Measurements from ENCODE around the gene TEC.

TEC gene

GRCh38 chr4:48270523-48270897 lies 872 bp upstream of the TEC start:
- in situ Hi-C loops (cut with MboI; ENCODE audit: low sequenced_read_pairs) = no loop called here

DNA sequence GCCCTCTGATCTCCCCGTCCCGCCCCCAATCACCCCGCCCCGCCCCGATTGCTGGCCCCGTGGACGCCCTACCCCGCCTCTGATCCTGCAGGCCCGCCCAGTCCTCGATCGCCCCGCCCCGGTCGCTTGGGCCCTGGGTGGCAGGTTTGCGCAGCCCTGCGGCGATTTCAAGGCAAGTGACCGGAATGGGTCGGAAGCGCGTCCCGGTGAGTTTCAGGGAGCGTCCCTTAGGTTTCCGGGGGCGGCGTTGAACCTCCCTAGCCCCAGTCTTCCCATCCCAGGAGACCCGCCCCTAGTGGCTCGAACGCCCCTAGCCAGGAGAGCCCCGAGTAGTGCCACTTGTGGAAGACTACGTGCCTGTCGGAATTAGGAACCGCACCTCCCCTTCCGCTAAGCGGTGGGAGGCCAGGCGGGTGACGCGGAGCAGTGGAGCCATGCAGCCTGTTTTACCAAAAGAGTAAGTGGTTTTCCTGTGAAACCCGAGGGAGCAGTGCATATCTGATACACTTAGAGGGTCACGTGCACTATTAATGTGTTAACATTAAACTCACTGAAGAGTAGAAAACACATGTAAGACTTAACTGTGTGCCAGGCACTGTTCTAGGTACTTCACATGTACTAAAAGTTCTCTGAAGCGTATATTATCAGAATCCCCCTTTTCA lies 354 bp upstream of the TEC start:
- in situ Hi-C loops (cut with MboI; ENCODE audit: low sequenced_read_pairs) = no loop called here

- in situ Hi-C loops (cut with MboI; ENCODE audit: low sequenced_read_pairs) = no loop called here
These were observed 2.1 kb downstream of the TEC start for GRCh38 chr4:48267574-48267973.

DNA sequence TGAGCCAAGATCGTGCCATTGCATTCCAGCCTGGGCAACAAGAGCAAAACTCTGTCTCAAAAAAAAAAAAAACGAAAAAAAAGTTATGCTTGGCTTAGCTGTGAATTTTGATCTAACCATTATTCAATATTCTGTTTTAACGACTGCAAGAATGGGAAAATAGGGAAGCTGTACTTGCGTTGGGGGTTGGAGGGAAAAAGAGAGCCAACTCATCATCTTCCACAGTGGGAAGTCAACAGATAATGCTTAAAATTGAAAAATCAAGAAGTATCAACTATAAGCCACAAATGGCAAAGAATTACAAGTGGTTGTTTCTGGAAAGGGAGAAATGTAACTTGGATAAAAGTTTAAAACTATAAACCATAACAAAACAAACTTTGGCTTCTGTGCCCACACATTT lies 2.9 kb downstream of the TEC start:
- in situ Hi-C loops (cut with MboI; ENCODE audit: low sequenced_read_pairs) = no loop called here

GRCh38 chr4:48262926-48263325 lies 6.7 kb downstream of the TEC start:
- in situ Hi-C loops (cut with MboI; ENCODE audit: low sequenced_read_pairs) = no loop called here

GRCh38 chr4:48262484-48262883 lies 7.2 kb downstream of the TEC start:
- in situ Hi-C loops (cut with MboI; ENCODE audit: low sequenced_read_pairs) = no loop called here

GRCh38 chr4:48261281-48261680 lies 8.4 kb downstream of the TEC start:
- in situ Hi-C loops (cut with MboI; ENCODE audit: low sequenced_read_pairs) = no loop called here

DNA sequence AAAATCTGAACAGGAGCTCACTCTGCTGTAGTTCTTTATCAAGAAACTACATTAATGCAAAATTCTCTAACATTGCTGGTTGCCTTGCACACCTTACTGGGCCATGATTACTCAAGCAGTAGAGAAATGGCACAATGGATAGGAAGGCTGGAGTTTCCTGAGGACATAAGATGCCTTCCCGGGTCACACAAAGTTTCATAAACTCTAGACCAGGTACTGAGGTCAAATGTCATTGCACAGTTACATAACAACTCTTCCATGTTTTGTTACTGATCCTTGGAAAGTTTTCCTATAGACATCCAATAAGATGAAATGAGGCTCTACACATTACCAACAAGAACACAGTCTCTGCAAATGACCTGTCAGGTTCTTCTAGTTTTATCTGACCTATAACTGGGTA lies 9.9 kb downstream of the TEC start:
- in situ Hi-C loops (cut with MboI; ENCODE audit: low sequenced_read_pairs) = no loop called here

GRCh38 chr4:48258845-48259397 lies 10.7 kb downstream of the TEC start:
- in situ Hi-C loops (cut with MboI; ENCODE audit: low sequenced_read_pairs) = no loop called here

DNA sequence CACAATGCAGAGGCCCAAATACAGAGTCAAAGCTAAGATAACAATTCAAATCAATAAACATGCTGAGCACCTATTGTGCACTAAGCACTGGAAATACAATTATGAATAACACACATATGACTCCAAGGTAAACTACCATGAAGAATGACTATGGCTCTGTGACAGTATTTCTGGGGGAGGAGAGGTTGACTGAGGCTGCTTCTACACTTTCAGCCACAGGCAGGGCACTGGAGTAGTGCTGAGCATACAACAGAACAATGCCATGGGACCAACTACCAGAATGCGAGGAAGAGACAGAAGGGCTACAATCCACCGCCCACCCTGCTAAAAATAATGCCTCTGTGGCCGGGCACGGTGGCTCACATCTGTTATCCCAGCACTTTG lies 13.7 kb downstream of the TEC start:
- in situ Hi-C loops (cut with MboI; ENCODE audit: low sequenced_read_pairs) = no loop called here

- in situ Hi-C loops (cut with MboI; ENCODE audit: low sequenced_read_pairs) = no loop called here
These were observed 14.3 kb downstream of the TEC start for GRCh38 chr4:48255072-48255958.

GRCh38 chr4:48254381-48255071 lies 15.1 kb downstream of the TEC start:
- in situ Hi-C loops (cut with MboI; ENCODE audit: low sequenced_read_pairs) = no loop called here

- in situ Hi-C loops (cut with MboI; ENCODE audit: low sequenced_read_pairs) = no loop called here
These were observed 17.3 kb downstream of the TEC start for GRCh38 chr4:48252313-48252712.

- in situ Hi-C loops (cut with MboI; ENCODE audit: low sequenced_read_pairs) = no loop called here
These were observed 18.7 kb downstream of the TEC start for GRCh38 chr4:48250980-48251379.

DNA sequence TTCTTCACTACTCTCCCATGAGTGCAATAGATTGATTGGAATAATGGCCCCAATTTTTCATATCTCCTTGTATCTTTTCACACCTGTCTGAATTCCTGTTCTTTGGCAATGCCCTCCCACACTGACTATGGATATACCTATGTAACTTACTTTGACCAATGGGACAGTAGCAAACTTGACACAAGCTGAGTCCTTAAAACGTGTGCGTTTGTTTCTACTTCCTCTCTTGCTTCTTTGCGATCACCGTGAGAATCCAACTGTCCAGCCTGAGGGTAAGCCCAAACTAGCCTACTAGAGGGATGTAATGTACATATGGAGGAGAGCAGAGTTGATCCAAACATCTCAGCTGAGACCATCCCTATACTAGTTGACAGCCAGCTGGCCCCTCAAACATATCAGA lies 19.3 kb downstream of the TEC start:
- in situ Hi-C loops (cut with MboI; ENCODE audit: low sequenced_read_pairs) = no loop called here

- in situ Hi-C loops (cut with MboI; ENCODE audit: low sequenced_read_pairs) = no loop called here
These were observed 20.3 kb downstream of the TEC start for GRCh38 chr4:48249378-48249777.

- in situ Hi-C loops (cut with MboI; ENCODE audit: low sequenced_read_pairs) = no loop called here
These were observed 21.1 kb downstream of the TEC start for GRCh38 chr4:48248559-48248953.

- in situ Hi-C loops (cut with MboI; ENCODE audit: low sequenced_read_pairs) = no loop called here
These were observed 21.6 kb downstream of the TEC start for GRCh38 chr4:48247878-48248558.

GRCh38 chr4:48247142-48247877 lies 22.3 kb downstream of the TEC start:
- in situ Hi-C loops (cut with MboI; ENCODE audit: low sequenced_read_pairs) = no loop called here

DNA sequence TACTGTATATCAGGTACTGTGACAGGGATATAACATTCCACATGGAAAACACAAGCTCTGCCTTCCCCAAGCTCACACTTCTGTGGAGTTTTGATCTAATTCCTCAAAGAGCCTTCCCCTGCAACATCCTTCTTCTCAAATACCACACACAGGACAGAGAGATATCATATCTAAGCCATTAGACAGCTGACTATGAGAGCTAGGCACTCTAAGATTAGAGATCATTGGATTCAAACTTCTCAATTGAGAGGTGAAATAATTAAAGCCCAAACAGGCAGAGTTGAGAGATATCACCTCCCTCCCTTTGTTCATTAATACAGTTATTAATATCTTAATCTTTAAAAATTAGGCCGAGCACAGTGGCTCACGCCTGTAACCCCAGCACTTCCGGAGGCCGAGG lies 25.0 kb downstream of the TEC start:
- in situ Hi-C loops (cut with MboI; ENCODE audit: low sequenced_read_pairs) = no loop called here
